ENCODE measurements around the gene TP53RK.

The TP53RK gene

GRCh38 chr20:46672543-46673148 is 16.6 kb downstream of the TP53RK start:
- Mint-ChIP-seq H3K27me3 (ENCODE audit: low read depth, poor library complexity) (peaks cover 8% of the 10 kb centered on the region), H3K4me1 (peaks cover 33% of the 10 kb centered on the region), H3K27ac (no peak overlapping the region), H3K9me3 (peaks cover 16% of the 10 kb centered on the region), H3K36me3 (ENCODE audit: low read depth) (peaks cover 45% of the 10 kb centered on the region), H3K4me3 (no peak overlapping the region)
- DNase-seq: no peak
- no peak for TF ChIP-seq CTCF (IDR thresholded peaks at IDR 0.05)

GRCh38 chr20:46671866-46672542 is 17.2 kb downstream of the TP53RK start:
- Mint-ChIP-seq H3K4me3 (no peak overlapping the region), H3K4me1 (peaks cover 29% of the 10 kb centered on the region), H3K36me3 (ENCODE audit: low read depth) (peaks cover 51% of the 10 kb centered on the region), H3K27me3 (ENCODE audit: low read depth, poor library complexity) (peaks cover 8% of the 10 kb centered on the region), H3K27ac (no peak overlapping the region), H3K9me3 (peaks cover 16% of the 10 kb centered on the region)
- TF ChIP-seq CTCF (IDR thresholded peaks at IDR 0.05): no peak
- DNase-seq: no peak

- Mint-ChIP-seq H3K9me3 (peaks cover 16% of the 10 kb centered on the region), H3K4me1 (peaks cover 20% of the 10 kb centered on the region), H3K36me3 (ENCODE audit: low read depth) (peaks cover 53% of the 10 kb centered on the region), H3K27me3 (ENCODE audit: low read depth, poor library complexity) (peaks cover 8% of the 10 kb centered on the region), H3K4me3 (no peak overlapping the region), H3K27ac (no peak overlapping the region)
- DNase-seq: no peak
- TF ChIP-seq CTCF (IDR thresholded peaks at IDR 0.05): no peak
These were observed 18.4 kb downstream of the TP53RK start for GRCh38 chr20:46670585-46671584.

GRCh38 chr20:46670228-46670584 is 19.0 kb downstream of the TP53RK start:
- Mint-ChIP-seq H3K27ac (no peak overlapping the region), H3K36me3 (ENCODE audit: low read depth) (peaks cover 56% of the 10 kb centered on the region), H3K4me1 (peaks cover 19% of the 10 kb centered on the region), H3K4me3 (no peak overlapping the region), H3K9me3 (peaks cover 16% of the 10 kb centered on the region), H3K27me3 (ENCODE audit: low read depth, poor library complexity) (peaks cover 8% of the 10 kb centered on the region)
- no peak for TF ChIP-seq CTCF (IDR thresholded peaks at IDR 0.05)
- no peak for DNase-seq

GRCh38 chr20:46666818-46667515 is 22.3 kb downstream of the TP53RK start:
- Mint-ChIP-seq H3K4me3 (no peak overlapping the region), H3K9me3 (peaks cover 18% of the 10 kb centered on the region), H3K27ac (no peak overlapping the region), H3K4me1 (no peaks in the 10 kb centered on the region), H3K27me3 (ENCODE audit: low read depth, poor library complexity) (no peaks in the 10 kb centered on the region), H3K36me3 (ENCODE audit: low read depth) (peaks cover 60% of the 10 kb centered on the region)
- no peak for TF ChIP-seq CTCF (IDR thresholded peaks at IDR 0.05)
- no peak for DNase-seq
